DOHH2 (cell line): ENCODE results near the gene KIF20B.

Experiments
- H3F3A ChIP-seq: fragments of 200-600 bp; sonication (generic), shearing (Covaris generic); 2 replicates; pipeline ENCODE4 v1.6.0; 2016; ENCODE audit warnings: antibody characterized with exemption, mild to moderate bottlenecking; ENCODE audit not compliant: control insufficient read depth, insufficient read depth
- H3K27ac ChIP-seq: fragments of 200-600 bp; sonication (generic); 2 replicates; pipeline ENCODE4 v1.5.1; 2014; ENCODE audit warnings: low read depth, mild to moderate bottlenecking, low read length, moderate library complexity
- H3K27me3 ChIP-seq: fragments of 200-600 bp; sonication (generic); 2 replicates; pipeline ENCODE4 v1.6.1; 2014; ENCODE audit warnings: mild to moderate bottlenecking, low read length, mixed read lengths; ENCODE audit not compliant: control insufficient read depth
- H3K36me3 ChIP-seq: fragments of 200-600 bp; sonication (generic); 2 replicates; pipeline ENCODE4 v1.6.1; 2014; ENCODE audit warnings: mild to moderate bottlenecking, low read length, moderate library complexity, mixed read lengths; ENCODE audit not compliant: control insufficient read depth
- H3K4me1 ChIP-seq: fragments of 200-600 bp; sonication (generic); 2 replicates; pipeline ENCODE4 v1.6.1; 2014; ENCODE audit warnings: mild to moderate bottlenecking, low read length, mixed read lengths; ENCODE audit not compliant: control insufficient read depth
- H3K4me2 ChIP-seq: fragments of 200-600 bp; sonication (generic); 2 replicates; pipeline ENCODE4 v1.6.0; 2014; ENCODE audit warnings: mild to moderate bottlenecking, low read length, moderate library complexity
- H3K4me3 ChIP-seq: fragments of 200-600 bp; sonication (generic); 2 replicates; pipeline ENCODE4 v1.5.1; 2014; ENCODE audit warnings: mild to moderate bottlenecking, low read length, mixed read lengths
- H3K79me2 ChIP-seq: fragments of 200-600 bp; sonication (generic); 2 replicates; pipeline ENCODE4 v1.6.1; 2014; ENCODE audit warnings: mild to moderate bottlenecking, low read length, mixed read lengths; ENCODE audit not compliant: control insufficient read depth
- H3K9me2 ChIP-seq: fragments of 200-600 bp; sonication (generic); replicated peaks from 2 replicates; pipeline ENCODE4 v1.6.1; 2014; ENCODE audit warnings: mild to moderate bottlenecking, low read length, mixed read lengths; ENCODE audit not compliant: control insufficient read depth
- H3K9me3 ChIP-seq: fragments of 200-600 bp; sonication (generic); 2 replicates; pipeline ENCODE4 v1.6.1; 2014; ENCODE audit warnings: antibody characterized with exemption, low read length, mixed read lengths; ENCODE audit not compliant: control insufficient read depth, insufficient read depth
- H4K20me1 ChIP-seq: fragments of 200-600 bp; sonication (generic); 2 replicates; pipeline ENCODE4 v1.6.0; 2014; ENCODE audit warnings: low read depth, mild to moderate bottlenecking, antibody characterized with exemption, low read length, moderate library complexity; ENCODE audit not compliant: control insufficient read depth, insufficient read depth
- EZH2phosphoT487 ChIP-seq: fragments of 200-600 bp; sonication (generic); IDR thresholded peaks from 2 replicates; pipeline ENCODE4 v1.6.1; 2017; ENCODE audit warnings: borderline replicate concordance, mild to moderate bottlenecking, antibody characterized with exemption, low read length, moderate library complexity, mixed read lengths
- TF ChIP-seq, protein P1 (sequence below): fragments of 200-600 bp; sonication (generic); IDR thresholded peaks from one replicate; pipeline ENCODE4 v1.5.1; 2014; ENCODE audit warnings: antibody characterized with exemption, mild to moderate bottlenecking, low read depth, low read length; ENCODE audit not compliant: poor library complexity, severe bottlenecking

The KIF20B gene

DNA sequence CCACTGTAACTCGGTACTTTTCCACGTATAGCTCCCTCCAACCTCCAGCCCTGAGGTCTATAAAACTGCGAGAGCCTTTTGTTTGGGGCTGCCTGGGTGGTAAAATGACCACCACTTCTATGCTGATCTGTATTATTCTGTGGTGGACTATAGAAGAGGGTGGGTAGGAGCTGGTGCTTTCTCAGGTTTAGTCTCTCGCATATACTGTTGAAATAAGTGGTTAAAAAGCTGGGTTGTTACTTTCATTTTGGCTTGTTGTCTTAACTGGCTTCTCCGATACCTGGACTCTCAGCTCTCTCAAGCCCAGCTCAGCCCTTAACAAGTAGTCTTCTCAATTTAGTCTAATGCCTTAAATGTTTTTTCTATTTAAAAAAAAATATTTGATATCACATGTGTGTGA lies 70.3 kb downstream of the KIF20B start:
- no peak for TF ChIP-seq EZH2phosphoT487
- TF ChIP-seq, protein P1, sequence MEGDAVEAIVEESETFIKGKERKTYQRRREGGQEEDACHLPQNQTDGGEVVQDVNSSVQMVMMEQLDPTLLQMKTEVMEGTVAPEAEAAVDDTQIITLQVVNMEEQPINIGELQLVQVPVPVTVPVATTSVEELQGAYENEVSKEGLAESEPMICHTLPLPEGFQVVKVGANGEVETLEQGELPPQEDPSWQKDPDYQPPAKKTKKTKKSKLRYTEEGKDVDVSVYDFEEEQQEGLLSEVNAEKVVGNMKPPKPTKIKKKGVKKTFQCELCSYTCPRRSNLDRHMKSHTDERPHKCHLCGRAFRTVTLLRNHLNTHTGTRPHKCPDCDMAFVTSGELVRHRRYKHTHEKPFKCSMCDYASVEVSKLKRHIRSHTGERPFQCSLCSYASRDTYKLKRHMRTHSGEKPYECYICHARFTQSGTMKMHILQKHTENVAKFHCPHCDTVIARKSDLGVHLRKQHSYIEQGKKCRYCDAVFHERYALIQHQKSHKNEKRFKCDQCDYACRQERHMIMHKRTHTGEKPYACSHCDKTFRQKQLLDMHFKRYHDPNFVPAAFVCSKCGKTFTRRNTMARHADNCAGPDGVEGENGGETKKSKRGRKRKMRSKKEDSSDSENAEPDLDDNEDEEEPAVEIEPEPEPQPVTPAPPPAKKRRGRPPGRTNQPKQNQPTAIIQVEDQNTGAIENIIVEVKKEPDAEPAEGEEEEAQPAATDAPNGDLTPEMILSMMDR, result no peak
- no peaks in the 10 kb centered on the region for H3K9me3 ChIP-seq
- no peaks in the 10 kb centered on the region for H3K79me2 ChIP-seq
- no peaks in the 10 kb centered on the region for H3K4me1 ChIP-seq
- H3K4me3 ChIP-seq, result no peak overlapping the region
- no peaks in the 10 kb centered on the region for H3K27me3 ChIP-seq
- no peak overlapping the region for H3K4me2 ChIP-seq
- H3K27ac ChIP-seq, result no peak overlapping the region
- peaks cover 93% of the 10 kb centered on the region for H3K36me3 ChIP-seq
- 0 out of 2 replicates have a peak, but pooled peaks cover 3% of the 10 kb centered on the region for H3F3A ChIP-seq
- H4K20me1 ChIP-seq, result no peaks in the 10 kb centered on the region
- no peaks in the 10 kb centered on the region for H3K9me2 ChIP-seq

DNA sequence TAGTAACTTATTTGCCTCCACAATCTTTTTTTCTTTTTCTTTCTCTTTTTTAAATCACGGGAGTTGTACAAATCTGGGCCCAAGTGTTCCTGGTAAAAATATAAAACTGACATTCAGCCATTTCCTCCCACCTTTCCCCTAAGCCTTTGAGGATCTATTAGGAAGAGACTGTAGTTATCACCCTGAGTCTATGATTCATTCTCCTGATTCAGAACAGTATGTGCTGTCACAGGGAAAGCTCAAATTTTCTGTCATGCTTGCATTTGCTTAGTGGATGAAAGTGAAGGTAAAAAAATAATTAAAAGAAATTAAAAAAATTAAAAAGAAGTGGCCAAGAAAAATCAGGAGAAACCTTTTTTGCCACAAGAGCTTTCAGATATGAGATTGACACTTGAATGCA lies 71.7 kb downstream of the KIF20B start:
- Histone ChIP-seq H3K79me2 (no peaks in the 10 kb centered on the region), H3K27ac (no peak overlapping the region), H3K9me3 (no peaks in the 10 kb centered on the region), H3K36me3 (peaks cover 88% of the 10 kb centered on the region), H3F3A (0 out of 2 replicates have a peak, but pooled peaks cover 3% of the 10 kb centered on the region), H3K27me3 (no peaks in the 10 kb centered on the region), H3K9me2 (no peaks in the 10 kb centered on the region), H3K4me2 (no peak overlapping the region), H3K4me1 (no peaks in the 10 kb centered on the region), H4K20me1 (no peaks in the 10 kb centered on the region), H3K4me3 (no peak overlapping the region)
- TF ChIP-seq, protein P1, result no peak
- no peak for TF ChIP-seq EZH2phosphoT487

DNA sequence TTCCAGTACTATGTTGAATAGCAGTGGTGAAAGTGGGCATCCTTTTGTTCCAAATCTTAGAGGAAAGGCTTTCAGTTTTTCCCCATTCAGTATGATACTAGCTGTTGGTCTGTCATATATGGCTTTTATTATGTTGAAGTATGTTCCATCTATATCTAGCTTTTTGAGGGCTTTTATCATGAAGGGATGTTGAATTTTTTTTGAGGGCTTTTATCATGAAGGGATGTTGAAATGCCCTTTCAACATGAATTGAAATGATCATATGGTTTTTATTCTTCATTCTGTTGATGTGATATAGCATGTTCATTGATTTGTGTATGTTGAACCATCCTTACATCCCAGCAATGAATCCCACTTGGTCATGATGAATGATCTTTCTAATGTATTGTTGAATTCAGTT lies 75.3 kb downstream of the KIF20B start:
- no peak overlapping the region for H3K4me3 ChIP-seq
- H3F3A ChIP-seq, result no peaks in the 10 kb centered on the region; the same call in 1 of the 2 replicates
- no peaks in the 10 kb centered on the region for H3K79me2 ChIP-seq
- no peak overlapping the region for H3K27ac ChIP-seq
- no peaks in the 10 kb centered on the region for H3K9me3 ChIP-seq
- H3K4me2 ChIP-seq, result no peak overlapping the region
- no peak for TF ChIP-seq EZH2phosphoT487
- TF ChIP-seq, protein P1, result no peak
- no peaks in the 10 kb centered on the region for H3K4me1 ChIP-seq
- no peaks in the 10 kb centered on the region for H3K27me3 ChIP-seq
- no peaks in the 10 kb centered on the region for H3K9me2 ChIP-seq
- peaks cover 87% of the 10 kb centered on the region for H3K36me3 ChIP-seq
- no peaks in the 10 kb centered on the region for H4K20me1 ChIP-seq
